GM21526 (cell line): ENCODE data around the gene TMEM187.

Source experiments
- ATAC-seq: cut with Tn5 transposase; IDR thresholded peaks from one replicate; pipeline ENCODE4 v1.9.1; 2021; ENCODE audit warnings: moderate library complexity; ENCODE audit not compliant: unreplicated experiment, low FRiP score

Gene TMEM187

GRCh38 chrX:154016366-154017076 is 44.0 kb downstream of the TMEM187 start:
- ATAC-seq, result no peak

GRCh38 chrX:154017766-154018517 is 45.4 kb downstream of the TMEM187 start:
- no peak for ATAC-seq

- no peak for ATAC-seq
Measured at GRCh38 chrX:154018518-154019060, 46.0 kb downstream of the TMEM187 start.

GRCh38 chrX:154019061-154019621 is 46.6 kb downstream of the TMEM187 start:
- no peak for ATAC-seq

- peak; percentile 49 for ATAC-seq
Measured at GRCh38 chrX:154019633-154020528, 47.3 kb downstream of the TMEM187 start, which contains the start of gene IRAK1. Gene IRAK1 (minus strand): TSS chrX:154019902. CDS start chrX:154019812, 90 bp downstream.

GRCh38 chrX:154020536-154021115 is 48.1 kb downstream of the TMEM187 start:
- ATAC-seq, result no peak

GRCh38 chrX:154021131-154021611 is 48.6 kb downstream of the TMEM187 start:
- ATAC-seq, result no peak

- ATAC-seq, result no peak
Measured at GRCh38 chrX:154022108-154022507, 49.6 kb downstream of the TMEM187 start.

GRCh38 chrX:154023276-154024000 is 50.9 kb downstream of the TMEM187 start:
- no peak for ATAC-seq

- no peak for ATAC-seq
Measured at GRCh38 chrX:154024271-154024670, 51.7 kb downstream of the TMEM187 start.

GRCh38 chrX:154025230-154025629 is 52.7 kb downstream of the TMEM187 start:
- ATAC-seq, result no peak

- no peak for ATAC-seq
Measured at GRCh38 chrX:154026136-154027021, 53.8 kb downstream of the TMEM187 start.

- no peak for ATAC-seq
Measured at GRCh38 chrX:154027022-154027402, 54.5 kb downstream of the TMEM187 start.

- no peak for ATAC-seq
Measured at GRCh38 chrX:154027986-154028385, 55.4 kb downstream of the TMEM187 start.

GRCh38 chrX:154028502-154029184 is 56.1 kb downstream of the TMEM187 start:
- no peak for ATAC-seq

GRCh38 chrX:154029439-154029838 is 56.9 kb downstream of the TMEM187 start:
- ATAC-seq, result no peak

- ATAC-seq, result no peak
Measured at GRCh38 chrX:154030266-154030665, 57.7 kb downstream of the TMEM187 start.
